ENCODE data around the gene RHOBTB1.

The RHOBTB1 gene

GRCh38 chr10:60942134-60942787, 1.7 kb downstream of the RHOBTB1 start:
- no peak overlapping the region for H2BK15ac ChIP-seq (ENCODE audit: low read length)
- no peak overlapping the region for H3K9ac ChIP-seq (ENCODE audit: low read depth, low read length, poor library complexity)
- H2BK5ac ChIP-seq (ENCODE audit: low read length): no peak overlapping the region
- H3K9me3 ChIP-seq (replicated peaks in 1 of 2; ENCODE audit: control insufficient read depth in 2 of 2, insufficient read depth in 1 of 2, low read depth in 1 of 2, low read length in 2 of 2): no peaks in the 10 kb centered on the region
- H3K4ac ChIP-seq (ENCODE audit: low read length): no peak overlapping the region
- no peak overlapping the region for H2BK120ac ChIP-seq (ENCODE audit: low read depth, low read length)
- H3K4me2 ChIP-seq (ENCODE audit: insufficient read depth, low read length, poor library complexity, severe bottlenecking): no peak overlapping the region
- WGBS, 2 donors (ENCODE audit: extremely low coverage in 2 of 2, insufficient read length in 2 of 2, insufficient replicate concordance in 1 of 2): no CpG with 5 or more reads among the region's 2 CpGs
- H2BK12ac ChIP-seq (ENCODE audit: low read length): no peak overlapping the region
- H2AK5ac ChIP-seq (ENCODE audit: low read depth, low read length): no peak overlapping the region
- H4K91ac ChIP-seq (ENCODE audit: low read depth, low read length, poor library complexity): no peak overlapping the region
- H3K23ac ChIP-seq (ENCODE audit: low read depth, low read length, poor library complexity): no peak overlapping the region
- H3K4me1 ChIP-seq (ENCODE audit: control insufficient read depth in 2 of 2, insufficient read depth in 1 of 2, low read depth in 1 of 2, low read length in 2 of 2): peaks cover 10 to 15% of the 10 kb centered on the region in 2 donors
- no peaks in the 10 kb centered on the region for H3K27me3 ChIP-seq (ENCODE audit: control insufficient read depth in 3 of 3, insufficient read depth in 3 of 3, low read depth in 1 of 3, low read length in 3 of 3)
- no peak overlapping the region for H3K27ac ChIP-seq (replicated peaks; ENCODE audit: low read length)
- peak overlapping the region; percentile 90 for H2AFZ ChIP-seq (ENCODE audit: low read length)
- DNase-seq (ENCODE audit: low spot score): no peak
- no peak overlapping the region for H3K14ac ChIP-seq (ENCODE audit: low read length)
- H3K18ac ChIP-seq (ENCODE audit: low read length): no peak overlapping the region
- peaks cover 0 to 21% of the 10 kb centered on the region in 2 donors for H3K36me3 ChIP-seq (replicated peaks in 1 of 2; ENCODE audit: control insufficient read depth in 2 of 2, insufficient read depth in 2 of 2, low read length in 2 of 2)
- H3K4me3 ChIP-seq (ENCODE audit: low read length in 2 of 2): peak overlapping the region in 1 of 2 donors; percentile 68
- H3K79me1 ChIP-seq (ENCODE audit: low read depth, low read length): no peaks in the 10 kb centered on the region
- no peak overlapping the region for H4K8ac ChIP-seq (ENCODE audit: low read depth, low read length)

- peaks cover 0 to 29% of the 10 kb centered on the region in 2 donors for H3K36me3 ChIP-seq (replicated peaks in 1 of 2; ENCODE audit: control insufficient read depth in 2 of 2, insufficient read depth in 2 of 2, low read length in 2 of 2)
- H3K27me3 ChIP-seq (ENCODE audit: control insufficient read depth in 3 of 3, insufficient read depth in 3 of 3, low read depth in 1 of 3, low read length in 3 of 3): no peaks in the 10 kb centered on the region
- no peak overlapping the region for H3K18ac ChIP-seq (ENCODE audit: low read length)
- H3K4ac ChIP-seq (ENCODE audit: low read length): no peak overlapping the region
- no peak overlapping the region for H2AFZ ChIP-seq (ENCODE audit: low read length)
- H3K79me1 ChIP-seq (ENCODE audit: low read depth, low read length): no peaks in the 10 kb centered on the region
- no peak overlapping the region for H3K4me3 ChIP-seq (ENCODE audit: low read length in 2 of 2)
- no peak overlapping the region for H2BK5ac ChIP-seq (ENCODE audit: low read length)
- no peak overlapping the region for H3K14ac ChIP-seq (ENCODE audit: low read length)
- no peak overlapping the region for H2BK12ac ChIP-seq (ENCODE audit: low read length)
- no peak overlapping the region for H2BK120ac ChIP-seq (ENCODE audit: low read depth, low read length)
- no peak overlapping the region for H2BK15ac ChIP-seq (ENCODE audit: low read length)
- H4K8ac ChIP-seq (ENCODE audit: low read depth, low read length): no peak overlapping the region
- no peak overlapping the region for H3K23ac ChIP-seq (ENCODE audit: low read depth, low read length, poor library complexity)
- H2AK5ac ChIP-seq (ENCODE audit: low read depth, low read length): no peak overlapping the region
- H3K9ac ChIP-seq (ENCODE audit: low read depth, low read length, poor library complexity): no peak overlapping the region
- no peak overlapping the region for H4K91ac ChIP-seq (ENCODE audit: low read depth, low read length, poor library complexity)
- no peak overlapping the region for H3K27ac ChIP-seq (replicated peaks; ENCODE audit: low read length)
- no peaks in the 10 kb centered on the region for H3K9me3 ChIP-seq (replicated peaks in 1 of 2; ENCODE audit: control insufficient read depth in 2 of 2, insufficient read depth in 1 of 2, low read depth in 1 of 2, low read length in 2 of 2)
- peaks cover 10 to 15% of the 10 kb centered on the region in 2 donors for H3K4me1 ChIP-seq (ENCODE audit: control insufficient read depth in 2 of 2, insufficient read depth in 1 of 2, low read depth in 1 of 2, low read length in 2 of 2)
- whole genome bisulfite sequencing, 2 donors (ENCODE audit: extremely low coverage in 2 of 2, insufficient read length in 2 of 2, insufficient replicate concordance in 1 of 2): no CpG with 5 or more reads among the region's 3 CpGs
- no peak overlapping the region for H3K4me2 ChIP-seq (ENCODE audit: insufficient read depth, low read length, poor library complexity, severe bottlenecking)
- DNase-seq (ENCODE audit: low spot score): no peak
Observed at GRCh38 chr10:60940446-60940845, 3.5 kb downstream of the RHOBTB1 start.

- H3K27ac ChIP-seq (replicated peaks; ENCODE audit: low read length): no peak overlapping the region
- H3K23ac ChIP-seq (ENCODE audit: low read depth, low read length, poor library complexity): no peak overlapping the region
- no peak overlapping the region for H3K18ac ChIP-seq (ENCODE audit: low read length)
- H3K27me3 ChIP-seq (ENCODE audit: control insufficient read depth in 3 of 3, insufficient read depth in 3 of 3, low read depth in 1 of 3, low read length in 3 of 3): no peaks in the 10 kb centered on the region
- no peaks in the 10 kb centered on the region for H3K79me1 ChIP-seq (ENCODE audit: low read depth, low read length)
- no peak overlapping the region for H3K4me2 ChIP-seq (ENCODE audit: insufficient read depth, low read length, poor library complexity, severe bottlenecking)
- no CpG with 5 or more reads among the region's 5 CpGs for WGBS, 2 donors (ENCODE audit: extremely low coverage in 2 of 2, insufficient read length in 2 of 2, insufficient replicate concordance in 1 of 2)
- no peak overlapping the region for H2AK5ac ChIP-seq (ENCODE audit: low read depth, low read length)
- H2BK120ac ChIP-seq (ENCODE audit: low read depth, low read length): no peak overlapping the region
- no peak overlapping the region for H2BK12ac ChIP-seq (ENCODE audit: low read length)
- H2AFZ ChIP-seq (ENCODE audit: low read length): no peak overlapping the region
- no peak overlapping the region for H3K4ac ChIP-seq (ENCODE audit: low read length)
- H3K9me3 ChIP-seq (replicated peaks in 1 of 2; ENCODE audit: control insufficient read depth in 2 of 2, insufficient read depth in 1 of 2, low read depth in 1 of 2, low read length in 2 of 2): no peaks in the 10 kb centered on the region
- no peak overlapping the region for H3K4me3 ChIP-seq (ENCODE audit: low read length in 2 of 2)
- no peak overlapping the region for H2BK15ac ChIP-seq (ENCODE audit: low read length)
- no peak overlapping the region for H3K14ac ChIP-seq (ENCODE audit: low read length)
- H4K8ac ChIP-seq (ENCODE audit: low read depth, low read length): no peak overlapping the region
- peaks cover 4 to 14% of the 10 kb centered on the region in 2 donors for H3K4me1 ChIP-seq (ENCODE audit: control insufficient read depth in 2 of 2, insufficient read depth in 1 of 2, low read depth in 1 of 2, low read length in 2 of 2)
- no peak overlapping the region for H3K9ac ChIP-seq (ENCODE audit: low read depth, low read length, poor library complexity)
- no peak overlapping the region for H4K91ac ChIP-seq (ENCODE audit: low read depth, low read length, poor library complexity)
- H3K36me3 ChIP-seq (replicated peaks in 1 of 2; ENCODE audit: control insufficient read depth in 2 of 2, insufficient read depth in 2 of 2, low read length in 2 of 2): peaks cover 0 to 29% of the 10 kb centered on the region in 2 donors
- no peak overlapping the region for H2BK5ac ChIP-seq (ENCODE audit: low read length)
- no peak for DNase-seq (ENCODE audit: low spot score)
Observed at GRCh38 chr10:60937784-60938654, 6.0 kb downstream of the RHOBTB1 start.

- Histone ChIP-seq H2AK5ac (ENCODE audit: low read depth, low read length) (no peak overlapping the region), H2BK12ac (ENCODE audit: low read length) (no peak overlapping the region), H3K4ac (ENCODE audit: low read length) (no peak overlapping the region), H3K9ac (ENCODE audit: low read depth, low read length, poor library complexity) (no peak overlapping the region), H3K9me3 (replicated peaks in 1 of 2; ENCODE audit: control insufficient read depth in 2 of 2, insufficient read depth in 1 of 2, low read depth in 1 of 2, low read length in 2 of 2) (no peaks in the 10 kb centered on the region), H3K4me1 (ENCODE audit: control insufficient read depth in 2 of 2, insufficient read depth in 1 of 2, low read depth in 1 of 2, low read length in 2 of 2) (peaks cover 2 to 8% of the 10 kb centered on the region in 2 donors), H2BK15ac (ENCODE audit: low read length) (no peak overlapping the region), H3K4me3 (ENCODE audit: low read length in 2 of 2) (no peak overlapping the region), H3K23ac (ENCODE audit: low read depth, low read length, poor library complexity) (no peak overlapping the region), H3K27ac (replicated peaks; ENCODE audit: low read length) (no peak overlapping the region), H4K91ac (ENCODE audit: low read depth, low read length, poor library complexity) (no peak overlapping the region), H4K8ac (ENCODE audit: low read depth, low read length) (no peak overlapping the region), H2BK120ac (ENCODE audit: low read depth, low read length) (no peak overlapping the region), H3K27me3 (ENCODE audit: control insufficient read depth in 3 of 3, insufficient read depth in 3 of 3, low read depth in 1 of 3, low read length in 3 of 3) (no peaks in the 10 kb centered on the region), H2AFZ (ENCODE audit: low read length) (no peak overlapping the region), H3K18ac (ENCODE audit: low read length) (no peak overlapping the region), H3K79me1 (ENCODE audit: low read depth, low read length) (no peaks in the 10 kb centered on the region), H3K14ac (ENCODE audit: low read length) (no peak overlapping the region), H3K36me3 (replicated peaks in 1 of 2; ENCODE audit: control insufficient read depth in 2 of 2, insufficient read depth in 2 of 2, low read length in 2 of 2) (peaks cover 0 to 29% of the 10 kb centered on the region in 2 donors), H3K4me2 (ENCODE audit: insufficient read depth, low read length, poor library complexity, severe bottlenecking) (no peak overlapping the region), H2BK5ac (ENCODE audit: low read length) (no peak overlapping the region)
- no peak for DNase-seq (ENCODE audit: low spot score)
- no CpG with 5 or more reads among the region's 4 CpGs for WGBS, 2 donors (ENCODE audit: extremely low coverage in 2 of 2, insufficient read length in 2 of 2, insufficient replicate concordance in 1 of 2)
Observed at GRCh38 chr10:60937022-60937421, 7.0 kb downstream of the RHOBTB1 start.

Measured in neuronal stem cell (in vitro differentiated cells).